HG03378 (cell line): ENCODE data around the gene MRPL51.
"Not testable (repeated sequence)": the region's sequence is repeated elsewhere in the genome, so short reads cannot be mapped to it uniquely, and the experiment has no call there.

ENCODE experiments used
- ATAC-seq: cut with Tn5 transposase; IDR thresholded peaks from one replicate; pipeline ENCODE4 v1.9.1; 2021; ENCODE audit warnings: mild to moderate bottlenecking, moderate library complexity; ENCODE audit not compliant: unreplicated experiment

MRPL51 gene

GRCh38 chr12:6489449-6489848 is 3.6 kb downstream of the MRPL51 start:
- ATAC-seq, result no peak

GRCh38 chr12:6488240-6488639 is 4.8 kb downstream of the MRPL51 start:
- ATAC-seq, result no peak

- no peak for ATAC-seq
Measured at GRCh38 chr12:6478416-6478815, 14.6 kb downstream of the MRPL51 start.

- ATAC-seq, result not testable (repeated sequence)
Measured at GRCh38 chr12:6477601-6478377, 15.3 kb downstream of the MRPL51 start.

GRCh38 chr12:6476489-6476888 is 16.6 kb downstream of the MRPL51 start:
- ATAC-seq, result no peak

- not testable (repeated sequence) for ATAC-seq
Measured at GRCh38 chr12:6475233-6475975, 17.7 kb downstream of the MRPL51 start.

GRCh38 chr12:6472491-6472890 is 20.6 kb downstream of the MRPL51 start:
- no peak for ATAC-seq

GRCh38 chr12:6471989-6472360 is 21.1 kb downstream of the MRPL51 start:
- ATAC-seq, result no peak

- ATAC-seq, result peak; percentile 79
Measured at GRCh38 chr12:6470375-6471163, 22.5 kb downstream of the MRPL51 start, which contains the start of gene VAMP1. VAMP1 (minus strand) TSS chr12:6470677; CDS start chr12:6470531, 146 bp downstream.

- no peak for ATAC-seq
Measured at GRCh38 chr12:6469609-6470374, 23.3 kb downstream of the MRPL51 start.

- no peak for ATAC-seq
Measured at GRCh38 chr12:6469092-6469491, 24.0 kb downstream of the MRPL51 start.

- no peak for ATAC-seq
Measured at GRCh38 chr12:6468283-6468575, 24.8 kb downstream of the MRPL51 start.

GRCh38 chr12:6467571-6468282 is 25.3 kb downstream of the MRPL51 start:
- ATAC-seq, result not testable (repeated sequence)

GRCh38 chr12:6466751-6467150 is 26.3 kb downstream of the MRPL51 start:
- not testable (repeated sequence) for ATAC-seq

GRCh38 chr12:6466184-6466573 is 26.9 kb downstream of the MRPL51 start:
- ATAC-seq, result no peak

- no peak for ATAC-seq
Measured at GRCh38 chr12:6465467-6466183, 27.4 kb downstream of the MRPL51 start.

GRCh38 chr12:6464531-6464930 is 28.5 kb downstream of the MRPL51 start:
- ATAC-seq, result no peak

GRCh38 chr12:6463858-6464257 is 29.2 kb downstream of the MRPL51 start:
- no peak for ATAC-seq

GRCh38 chr12:6463216-6463615 is 29.8 kb downstream of the MRPL51 start:
- no peak for ATAC-seq
